GM19099 (cell line): Measurements from ENCODE around the gene GUK1.

Experiments used
- POLR2A ChIP-seq: IDR thresholded peaks from 3 replicates; pipeline ENCODE4 v1.6.1; 2011; ENCODE audit warnings: low read depth; ENCODE audit not compliant: insufficient read length; ENCODE audit errors: extremely low read depth

GUK1 gene

GRCh38 chr1:228148935-228149405 lies 8.9 kb downstream of the GUK1 start:
- no peak for TF ChIP-seq POLR2A

- no peak for TF ChIP-seq POLR2A
Observed at GRCh38 chr1:228149406-228150119, 9.5 kb downstream of the GUK1 start, which contains the start of gene GJC2. TSS of gene GJC2 (plus strand) at chr1:228149930. CDS start at chr1:228157759, 7,829 bp downstream.

- TF ChIP-seq POLR2A: no peak
Observed at GRCh38 chr1:228150120-228150460, 10.0 kb downstream of the GUK1 start.

GRCh38 chr1:228150461-228151179 lies 10.5 kb downstream of the GUK1 start:
- no peak for TF ChIP-seq POLR2A

- TF ChIP-seq POLR2A: no peak
Observed at GRCh38 chr1:228151180-228151925, 11.3 kb downstream of the GUK1 start.

GRCh38 chr1:228152097-228152917 lies 12.2 kb downstream of the GUK1 start:
- no peak for TF ChIP-seq POLR2A

- no peak for TF ChIP-seq POLR2A
Observed at GRCh38 chr1:228152918-228153258, 12.8 kb downstream of the GUK1 start.

GRCh38 chr1:228154021-228154669 lies 14.1 kb downstream of the GUK1 start:
- no peak for TF ChIP-seq POLR2A

GRCh38 chr1:228154670-228155571 lies 14.8 kb downstream of the GUK1 start:
- TF ChIP-seq POLR2A: no peak

- no peak for TF ChIP-seq POLR2A
Observed at GRCh38 chr1:228155596-228156514, 15.8 kb downstream of the GUK1 start.

GRCh38 chr1:228156515-228156881 lies 16.4 kb downstream of the GUK1 start:
- TF ChIP-seq POLR2A: no peak

- no peak for TF ChIP-seq POLR2A
Observed at GRCh38 chr1:228156941-228157728, 17.1 kb downstream of the GUK1 start.

GRCh38 chr1:228157729-228158126 lies 17.6 kb downstream of the GUK1 start:
- no peak for TF ChIP-seq POLR2A
